Left colon (tissue), 2 donors: ENCODE results near the gene CELF5. TPM values are rescaled to one million over a fixed set of nuclear protein-coding genes. Genes with fewer than 3 reads are reported as not detected.
A peak's percentile ranks its signal among the peaks of the same experiment; 100 is the strongest.
"Not testable (repeated sequence)": the region's sequence is repeated elsewhere in the genome, so short reads cannot be mapped to it uniquely, and the experiment has no call there.

Experiments used
- ATAC-seq: fragments of 200-7000 bp; cut with Tn5 transposase; one replicate; pipeline ENCODE4 v1.9.1; 2020; ENCODE audit warnings: mild to moderate bottlenecking, moderate library complexity
- DNase-seq, 2 donors: peaks; one replicate each; pipeline ENCODE4 v3.0.0-alpha.2; 2020
- intact Hi-C, 2 donors: fragments of 100-400 bp; cut with DNase I in 1 of 2; cut with micrococcal nuclease in 1 of 2; formaldehyde crosslinking; loops; one replicate each; pipeline versions ENCODE4 v1.11.2 to v1.14.0; 2022; cut with DNase I, micrococcal nuclease
- total RNA-seq, 2 donors: library from RNA; stranded (reverse); fragmentation: NEBNext Ultra II Directional; extraction: Animal tissue kit (Norgen Biotek cat#: 25700); gene quantifications; one replicate each; pipeline ENCODE4 v1.2.1, GENCODE V29; 2021
- donor health status: DM: no; HTN: no; CAD: no.
- donor health status: DM: yes; HTN: yes; CAD: no.

CELF5 gene
- total RNA-seq, 2 donors from 2014 or later: 0.67 to 1.2 TPM

- ATAC-seq (peak; percentile 68), DNase-seq (peak; percentile 89 to 91)
- intact Hi-C loops: no loop called here
Measured at GRCh38 chr19:3188627-3189596, 35.5 kb upstream of the CELF5 start.

GRCh38 chr19:3189702-3190469, 34.6 kb upstream of the CELF5 start:
- intact Hi-C loops: no loop called here
- ATAC-seq (no peak), DNase-seq (peak in 1 of 2 donors; percentile 67)

GRCh38 chr19:3190470-3190770, 34.0 kb upstream of the CELF5 start:
- no peak for ATAC-seq
- intact Hi-C loops: no loop called here
- DNase-seq: no peak

GRCh38 chr19:3190921-3191805, 33.3 kb upstream of the CELF5 start:
- DNase-seq (no peak), ATAC-seq (no peak)
- intact Hi-C loops: no loop called here

- ATAC-seq, intact Hi-C loops, DNase-seq: not testable (repeated sequence)
Measured at GRCh38 chr19:3191806-3192104, 32.7 kb upstream of the CELF5 start.

GRCh38 chr19:3192228-3192635, 32.2 kb upstream of the CELF5 start:
- ATAC-seq: no peak
- no peak for DNase-seq
- intact Hi-C loops: no loop called here

GRCh38 chr19:3192684-3193083, 31.8 kb upstream of the CELF5 start:
- intact Hi-C loops: no loop called here
- ATAC-seq (no peak), DNase-seq (no peak)

- ATAC-seq: no peak
- intact Hi-C loops: no loop called here
- no peak for DNase-seq
Measured at GRCh38 chr19:3193256-3194105, 31.0 kb upstream of the CELF5 start.

- intact Hi-C loops: no loop called here
- ATAC-seq (no peak), DNase-seq (no peak)
Measured at GRCh38 chr19:3194106-3195087, 30.1 kb upstream of the CELF5 start.

GRCh38 chr19:3196064-3196932, 28.2 kb upstream of the CELF5 start:
- ATAC-seq (no peak), DNase-seq (no peak)
- intact Hi-C loops: no loop called here

- intact Hi-C loops: no loop called here
- DNase-seq (no peak), ATAC-seq (no peak)
Measured at GRCh38 chr19:3196933-3197205, 27.6 kb upstream of the CELF5 start.

GRCh38 chr19:3198901-3199700, 25.4 kb upstream of the CELF5 start:
- intact Hi-C loops: no loop called here
- DNase-seq: no peak
- ATAC-seq: no peak

- intact Hi-C loops: no loop called here
- DNase-seq (no peak), ATAC-seq (no peak)
Measured at GRCh38 chr19:3201072-3201700, 23.3 kb upstream of the CELF5 start.

GRCh38 chr19:3201911-3202310, 22.6 kb upstream of the CELF5 start:
- intact Hi-C loops: no loop called here
- ATAC-seq: no peak
- no peak for DNase-seq

- intact Hi-C loops: no loop called here
- DNase-seq (no peak), ATAC-seq (no peak)
Measured at GRCh38 chr19:3202346-3202745, 22.1 kb upstream of the CELF5 start.
